Measurements from ENCODE around the gene TIMMDC1.
"Not testable (repeated sequence)": the region's sequence is repeated elsewhere in the genome, so short reads cannot be mapped to it uniquely, and the experiment has no call there.

TIMMDC1 gene

GRCh38 chr3:119543147-119543546, 44.8 kb downstream of the TIMMDC1 start:
- Histone ChIP-seq H3K27me3 (ENCODE audit: control insufficient read depth, insufficient read depth, low read length) (no peaks in the 10 kb centered on the region), H3K36me3 (ENCODE audit: control insufficient read depth, insufficient read depth, low read length) (no peaks in the 10 kb centered on the region), H3K9ac (ENCODE audit: low read depth, low read length) (no peak overlapping the region), H3K4me3 (ENCODE audit: low read depth, low read length) (no peak overlapping the region), H3K9me3 (ENCODE audit: control insufficient read depth, insufficient read depth, low read length) (no peaks in the 10 kb centered on the region), H3K4me1 (ENCODE audit: control insufficient read depth, insufficient read depth, low read length) (no peaks in the 10 kb centered on the region)

- Histone ChIP-seq H3K36me3 (ENCODE audit: control insufficient read depth, insufficient read depth, low read length) (no peaks in the 10 kb centered on the region), H3K4me1 (ENCODE audit: control insufficient read depth, insufficient read depth, low read length) (no peaks in the 10 kb centered on the region), H3K9me3 (ENCODE audit: control insufficient read depth, insufficient read depth, low read length) (no peaks in the 10 kb centered on the region)
These were observed 48.9 kb downstream of the TIMMDC1 start for GRCh38 chr3:119547227-119547626.

GRCh38 chr3:119548341-119548740, 50.0 kb downstream of the TIMMDC1 start:
- H3K4me1 ChIP-seq (ENCODE audit: control insufficient read depth, insufficient read depth, low read length) = no peaks in the 10 kb centered on the region
- no peaks in the 10 kb centered on the region for H3K9me3 ChIP-seq (ENCODE audit: control insufficient read depth, insufficient read depth, low read length)
- H3K9ac ChIP-seq (ENCODE audit: low read depth, low read length) = no peak overlapping the region
- no peaks in the 10 kb centered on the region for H3K27me3 ChIP-seq (ENCODE audit: control insufficient read depth, insufficient read depth, low read length)
- no peaks in the 10 kb centered on the region for H3K36me3 ChIP-seq (ENCODE audit: control insufficient read depth, insufficient read depth, low read length)
- H3K4me3 ChIP-seq (ENCODE audit: low read depth, low read length) = no peak overlapping the region

More at GRCh38 chr3:119547227-119547626, 48.9 kb downstream of the TIMMDC1 start:
- Histone ChIP-seq H3K27me3 (ENCODE audit: control insufficient read depth, insufficient read depth, low read length) (no peaks in the 10 kb centered on the region), H3K9ac (ENCODE audit: low read depth, low read length) (no peak overlapping the region), H3K4me3 (ENCODE audit: low read depth, low read length) (no peak overlapping the region)

- Histone ChIP-seq H3K4me3 (ENCODE audit: low read depth, low read length) (no peak overlapping the region), H3K4me1 (ENCODE audit: control insufficient read depth, insufficient read depth, low read length) (no peaks in the 10 kb centered on the region), H3K27me3 (ENCODE audit: control insufficient read depth, insufficient read depth, low read length) (no peaks in the 10 kb centered on the region)
These were observed 52.0 kb downstream of the TIMMDC1 start for GRCh38 chr3:119550192-119550910.

GRCh38 chr3:119551598-119551997, 53.3 kb downstream of the TIMMDC1 start:
- Histone ChIP-seq H3K4me3 (ENCODE audit: low read depth, low read length) (no peak overlapping the region), H3K9ac (ENCODE audit: low read depth, low read length) (no peak overlapping the region), H3K9me3 (ENCODE audit: control insufficient read depth, insufficient read depth, low read length) (no peaks in the 10 kb centered on the region), H3K27me3 (ENCODE audit: control insufficient read depth, insufficient read depth, low read length) (no peaks in the 10 kb centered on the region), H3K4me1 (ENCODE audit: control insufficient read depth, insufficient read depth, low read length) (no peaks in the 10 kb centered on the region), H3K36me3 (ENCODE audit: control insufficient read depth, insufficient read depth, low read length) (no peaks in the 10 kb centered on the region)

More at GRCh38 chr3:119550192-119550910, 52.0 kb downstream of the TIMMDC1 start:
- Histone ChIP-seq H3K9ac (ENCODE audit: low read depth, low read length) (no peak overlapping the region), H3K36me3 (ENCODE audit: control insufficient read depth, insufficient read depth, low read length) (no peaks in the 10 kb centered on the region), H3K9me3 (ENCODE audit: control insufficient read depth, insufficient read depth, low read length) (no peaks in the 10 kb centered on the region)

GRCh38 chr3:119552928-119553327, 54.6 kb downstream of the TIMMDC1 start:
- not testable (repeated sequence) for H3K9ac ChIP-seq (ENCODE audit: low read depth, low read length); H3K4me1 ChIP-seq (ENCODE audit: control insufficient read depth, insufficient read depth, low read length); H3K27me3 ChIP-seq (ENCODE audit: control insufficient read depth, insufficient read depth, low read length); H3K9me3 ChIP-seq (ENCODE audit: control insufficient read depth, insufficient read depth, low read length); H3K36me3 ChIP-seq (ENCODE audit: control insufficient read depth, insufficient read depth, low read length); H3K4me3 ChIP-seq (ENCODE audit: low read depth, low read length)

- Histone ChIP-seq H3K27me3 (ENCODE audit: control insufficient read depth, insufficient read depth, low read length) (no peaks in the 10 kb centered on the region), H3K4me3 (ENCODE audit: low read depth, low read length) (no peak overlapping the region), H3K9ac (ENCODE audit: low read depth, low read length) (no peak overlapping the region)
These were observed 55.6 kb downstream of the TIMMDC1 start for GRCh38 chr3:119553823-119554415.

GRCh38 chr3:119555309-119555735, 57.0 kb downstream of the TIMMDC1 start:
- Histone ChIP-seq H3K9ac (ENCODE audit: low read depth, low read length) (no peak overlapping the region), H3K27me3 (ENCODE audit: control insufficient read depth, insufficient read depth, low read length) (no peaks in the 10 kb centered on the region), H3K36me3 (ENCODE audit: control insufficient read depth, insufficient read depth, low read length) (no peaks in the 10 kb centered on the region), H3K4me1 (ENCODE audit: control insufficient read depth, insufficient read depth, low read length) (no peaks in the 10 kb centered on the region), H3K9me3 (ENCODE audit: control insufficient read depth, insufficient read depth, low read length) (no peaks in the 10 kb centered on the region), H3K4me3 (ENCODE audit: low read depth, low read length) (no peak overlapping the region)

More at GRCh38 chr3:119553823-119554415, 55.6 kb downstream of the TIMMDC1 start:
- Histone ChIP-seq H3K9me3 (ENCODE audit: control insufficient read depth, insufficient read depth, low read length) (no peaks in the 10 kb centered on the region), H3K36me3 (ENCODE audit: control insufficient read depth, insufficient read depth, low read length) (no peaks in the 10 kb centered on the region), H3K4me1 (ENCODE audit: control insufficient read depth, insufficient read depth, low read length) (no peaks in the 10 kb centered on the region)

GRCh38 chr3:119555929-119556328, 57.6 kb downstream of the TIMMDC1 start:
- Histone ChIP-seq H3K4me1 (ENCODE audit: control insufficient read depth, insufficient read depth, low read length) (no peaks in the 10 kb centered on the region), H3K9ac (ENCODE audit: low read depth, low read length) (no peak overlapping the region), H3K9me3 (ENCODE audit: control insufficient read depth, insufficient read depth, low read length) (no peaks in the 10 kb centered on the region), H3K27me3 (ENCODE audit: control insufficient read depth, insufficient read depth, low read length) (no peaks in the 10 kb centered on the region), H3K4me3 (ENCODE audit: low read depth, low read length) (no peak overlapping the region), H3K36me3 (ENCODE audit: control insufficient read depth, insufficient read depth, low read length) (no peaks in the 10 kb centered on the region)

- Histone ChIP-seq H3K9ac (ENCODE audit: low read depth, low read length) (no peak overlapping the region), H3K4me3 (ENCODE audit: low read depth, low read length) (no peak overlapping the region), H3K36me3 (ENCODE audit: control insufficient read depth, insufficient read depth, low read length) (no peaks in the 10 kb centered on the region), H3K9me3 (ENCODE audit: control insufficient read depth, insufficient read depth, low read length) (no peaks in the 10 kb centered on the region), H3K4me1 (ENCODE audit: control insufficient read depth, insufficient read depth, low read length) (no peaks in the 10 kb centered on the region), H3K27me3 (ENCODE audit: control insufficient read depth, insufficient read depth, low read length) (no peaks in the 10 kb centered on the region)
These were observed 59.0 kb downstream of the TIMMDC1 start for GRCh38 chr3:119557192-119557876.

GRCh38 chr3:119557877-119558269, 59.5 kb downstream of the TIMMDC1 start:
- Histone ChIP-seq H3K9ac (ENCODE audit: low read depth, low read length) (no peak overlapping the region), H3K4me1 (ENCODE audit: control insufficient read depth, insufficient read depth, low read length) (no peaks in the 10 kb centered on the region), H3K4me3 (ENCODE audit: low read depth, low read length) (no peak overlapping the region), H3K36me3 (ENCODE audit: control insufficient read depth, insufficient read depth, low read length) (no peaks in the 10 kb centered on the region), H3K27me3 (ENCODE audit: control insufficient read depth, insufficient read depth, low read length) (no peaks in the 10 kb centered on the region), H3K9me3 (ENCODE audit: control insufficient read depth, insufficient read depth, low read length) (no peaks in the 10 kb centered on the region)
